GM10248 (cell line): ENCODE measurements around the gene SZRD1.

Experiments used
- CTCF ChIA-PET: fragments of 300-600 bp; sonication (Branson Sonifier 250); formaldehyde crosslinking; extraction: SDS; loops from one replicate; lab custom pipeline; 2021; ENCODE audit warnings: antibody characterized with exemption; lab: Yijun Ruan, JAX
- POLR2A ChIA-PET: fragments of 350-650 bp; sonication (Branson Sonifier 250); formaldehyde crosslinking; extraction: SDS; loops from one replicate; lab custom pipeline; 2020; ENCODE audit warnings: antibody characterized with exemption; lab: Yijun Ruan, JAX
- DNase-seq: peaks from one replicate; pipeline ENCODE4 v3.0.0; 2012; ENCODE audit errors: extremely low spot score
- TF ChIP-seq, protein P1 (sequence below): IDR thresholded peaks from 2 replicates; pipeline ENCODE4 v1.5.1; 2012; ENCODE audit warnings: mild to moderate bottlenecking, low read depth; ENCODE audit errors: extremely low read depth, missing control alignments, control extremely low read depth

SZRD1 gene

DNA sequence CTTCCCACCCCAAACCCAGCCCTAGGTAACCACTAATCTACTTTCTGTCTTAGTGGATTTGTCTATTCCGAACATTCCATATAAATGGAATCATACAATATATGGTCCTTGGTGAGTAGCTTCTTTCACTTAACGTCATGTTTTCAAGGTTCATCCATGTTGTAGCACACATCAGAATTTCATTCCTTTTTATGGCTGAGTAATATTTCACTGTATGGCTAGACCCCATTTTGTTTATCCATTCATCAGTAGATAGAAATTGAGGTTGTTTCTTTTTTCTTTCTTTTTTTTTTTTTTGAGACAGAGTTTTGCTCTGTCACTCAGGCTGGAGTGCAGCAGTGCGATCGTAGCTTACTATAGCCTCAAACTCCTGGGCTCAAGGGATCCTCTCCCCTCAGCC, 67.0 kb downstream of the SZRD1 start:
- ChIA-PET POLR2A (no interaction called here), CTCF (interaction anchor here (1.1 kb wide), 1 partner anchor 10 kb away, joined by 3 read pairs; no protein-coding TSS in a partner anchor)
- no peak for DNase-seq
- TF ChIP-seq, protein P1, sequence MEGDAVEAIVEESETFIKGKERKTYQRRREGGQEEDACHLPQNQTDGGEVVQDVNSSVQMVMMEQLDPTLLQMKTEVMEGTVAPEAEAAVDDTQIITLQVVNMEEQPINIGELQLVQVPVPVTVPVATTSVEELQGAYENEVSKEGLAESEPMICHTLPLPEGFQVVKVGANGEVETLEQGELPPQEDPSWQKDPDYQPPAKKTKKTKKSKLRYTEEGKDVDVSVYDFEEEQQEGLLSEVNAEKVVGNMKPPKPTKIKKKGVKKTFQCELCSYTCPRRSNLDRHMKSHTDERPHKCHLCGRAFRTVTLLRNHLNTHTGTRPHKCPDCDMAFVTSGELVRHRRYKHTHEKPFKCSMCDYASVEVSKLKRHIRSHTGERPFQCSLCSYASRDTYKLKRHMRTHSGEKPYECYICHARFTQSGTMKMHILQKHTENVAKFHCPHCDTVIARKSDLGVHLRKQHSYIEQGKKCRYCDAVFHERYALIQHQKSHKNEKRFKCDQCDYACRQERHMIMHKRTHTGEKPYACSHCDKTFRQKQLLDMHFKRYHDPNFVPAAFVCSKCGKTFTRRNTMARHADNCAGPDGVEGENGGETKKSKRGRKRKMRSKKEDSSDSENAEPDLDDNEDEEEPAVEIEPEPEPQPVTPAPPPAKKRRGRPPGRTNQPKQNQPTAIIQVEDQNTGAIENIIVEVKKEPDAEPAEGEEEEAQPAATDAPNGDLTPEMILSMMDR = no peak

DNA sequence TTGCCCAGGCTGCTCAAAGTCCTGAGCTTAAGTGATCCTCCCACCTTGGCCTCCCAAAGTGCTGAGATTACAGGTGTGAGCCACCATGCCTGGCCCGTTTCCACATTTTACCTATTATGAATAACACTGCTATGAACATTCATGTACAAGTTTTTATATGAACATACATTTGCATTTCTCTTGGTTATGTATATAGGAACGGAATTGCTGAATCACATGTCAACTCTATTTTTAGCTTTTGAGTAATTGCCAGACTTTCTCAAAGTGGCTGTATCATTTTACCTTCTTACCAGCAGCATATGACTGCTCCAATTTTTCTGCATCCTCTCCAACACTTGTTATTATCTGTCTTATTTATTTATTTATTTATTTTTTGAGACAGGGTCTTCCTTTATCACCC, 67.5 kb downstream of the SZRD1 start:
- TF ChIP-seq, protein P1 = no peak
- ChIA-PET POLR2A (no interaction called here), CTCF (no interaction called here)
- DNase-seq = no peak

- CTCF ChIA-PET = interaction anchor here (1.5 kb wide), 1 partner anchor 12 kb away, joined by 4 read pairs; no protein-coding TSS in a partner anchor
- POLR2A ChIA-PET = interaction anchor here (0.7 kb wide), 1 partner anchor 12 kb away, joined by 3 read pairs; no protein-coding TSS in a partner anchor
- TF ChIP-seq, protein P1 = no peak
- no peak for DNase-seq
Measured at GRCh38 chr1:16436946-16437474, 70.0 kb downstream of the SZRD1 start, which contains the start of gene SPATA21. SPATA21 (minus strand) TSS chr1:16437424; CDS start chr1:16431371, 6,053 bp downstream.

- TF ChIP-seq, protein P1 = no peak
- DNase-seq = no peak
- ChIA-PET CTCF (interaction anchor here (1.5 to 3.0 kb wide), 3 partner anchors 12 to 24 kb away, joined by 4 to 33 read pairs (median 10); no protein-coding TSS in a partner anchor), POLR2A (no interaction called here)
Measured at GRCh38 chr1:16438516-16438915, 71.5 kb downstream of the SZRD1 start.

GRCh38 chr1:16438924-16439323, 71.9 kb downstream of the SZRD1 start:
- ChIA-PET POLR2A (no interaction called here), CTCF (interaction anchor here (2.2 to 4.0 kb wide), 5 partner anchors 12 to 24 kb away, joined by 8 to 51 read pairs (median 18); no protein-coding TSS in a partner anchor)
- TF ChIP-seq, protein P1 = no peak
- no peak for DNase-seq

GRCh38 chr1:16440131-16440469, 73.1 kb downstream of the SZRD1 start:
- TF ChIP-seq, protein P1 = no peak
- no peak for DNase-seq
- CTCF ChIA-PET = interaction anchor here (0.8 to 4.0 kb wide), 25 partner anchors 10 to 361 kb away, joined by 3 to 51 read pairs (median 5); partner anchors contain the start of gene NBPF1
- POLR2A ChIA-PET = no interaction called here
